GM19455 (cell line): ENCODE results near the gene CHIC2.

Source experiments
- ATAC-seq: cut with Tn5 transposase; IDR thresholded peaks from one replicate; pipeline ENCODE4 v1.9.1; 2021; ENCODE audit not compliant: unreplicated experiment

The CHIC2 gene

DNA sequence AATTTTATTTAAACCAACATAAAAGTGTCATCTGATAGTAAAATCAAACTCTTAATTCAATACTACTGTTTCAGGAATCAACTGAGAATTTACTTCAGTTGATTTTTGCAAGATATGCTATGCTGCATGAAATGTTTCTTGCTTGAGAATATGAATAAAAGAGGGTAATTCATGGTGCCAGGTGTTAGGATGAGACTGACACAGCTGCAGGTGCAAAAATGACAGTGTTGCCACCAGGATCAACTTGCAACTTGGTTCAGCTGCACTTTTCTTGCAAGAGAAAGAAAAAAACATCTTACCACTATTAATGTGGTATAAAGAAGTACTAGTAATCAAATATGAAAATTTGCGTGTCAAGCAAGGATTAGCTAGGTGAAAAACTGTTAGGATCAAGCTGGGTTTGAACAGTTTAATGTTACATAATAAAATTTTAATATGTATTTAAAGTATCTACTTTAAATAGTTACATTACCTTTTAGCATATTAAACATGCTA lies 49.7 kb downstream of the CHIC2 start:
- no peak for ATAC-seq

GRCh38 chr4:54011201-54011600 lies 53.2 kb downstream of the CHIC2 start:
- no peak for ATAC-seq

GRCh38 chr4:54006755-54007154 lies 57.6 kb downstream of the CHIC2 start:
- ATAC-seq, result no peak

- no peak for ATAC-seq
Measured at GRCh38 chr4:54005475-54005874, 58.9 kb downstream of the CHIC2 start.

DNA sequence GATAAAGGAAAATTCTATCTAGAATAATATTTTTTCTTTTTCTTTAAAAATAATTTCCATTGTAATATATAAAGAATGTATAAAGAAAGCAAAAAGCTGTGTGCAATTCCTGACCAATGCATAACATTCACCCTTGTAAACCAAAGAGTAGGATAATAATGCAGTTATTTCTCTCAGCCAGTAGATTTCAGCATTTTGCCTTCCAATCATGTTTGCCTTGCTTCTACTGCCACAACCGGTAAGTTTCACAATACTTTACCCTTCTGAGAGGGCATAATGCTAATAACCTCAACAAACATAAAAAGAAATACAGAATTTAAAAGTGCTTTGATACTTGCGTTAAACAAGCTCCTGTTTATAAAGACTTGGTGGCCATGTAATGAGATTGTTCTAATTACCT lies 59.9 kb downstream of the CHIC2 start:
- no peak for ATAC-seq

GRCh38 chr4:54001668-54002365 lies 62.6 kb downstream of the CHIC2 start:
- no peak for ATAC-seq

DNA sequence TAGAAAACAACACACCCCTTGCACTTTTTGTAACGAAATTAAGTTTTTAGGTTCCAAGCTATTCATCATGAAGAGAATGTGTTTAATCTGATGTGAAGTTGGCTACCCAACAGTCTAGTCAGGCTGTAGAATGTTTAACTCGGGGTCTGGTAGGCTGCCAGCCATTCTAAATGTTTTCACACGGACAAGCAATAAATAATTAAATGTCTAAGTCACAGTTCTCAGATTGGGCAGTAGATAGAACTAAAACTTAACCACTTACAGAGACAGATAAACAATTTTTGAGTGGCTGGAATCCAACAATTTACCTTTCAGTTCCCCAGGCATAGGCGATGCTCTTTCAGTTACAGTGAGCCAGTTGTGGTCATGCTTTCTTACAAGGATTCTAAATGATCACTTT lies 66.5 kb downstream of the CHIC2 start:
- ATAC-seq, result no peak

DNA sequence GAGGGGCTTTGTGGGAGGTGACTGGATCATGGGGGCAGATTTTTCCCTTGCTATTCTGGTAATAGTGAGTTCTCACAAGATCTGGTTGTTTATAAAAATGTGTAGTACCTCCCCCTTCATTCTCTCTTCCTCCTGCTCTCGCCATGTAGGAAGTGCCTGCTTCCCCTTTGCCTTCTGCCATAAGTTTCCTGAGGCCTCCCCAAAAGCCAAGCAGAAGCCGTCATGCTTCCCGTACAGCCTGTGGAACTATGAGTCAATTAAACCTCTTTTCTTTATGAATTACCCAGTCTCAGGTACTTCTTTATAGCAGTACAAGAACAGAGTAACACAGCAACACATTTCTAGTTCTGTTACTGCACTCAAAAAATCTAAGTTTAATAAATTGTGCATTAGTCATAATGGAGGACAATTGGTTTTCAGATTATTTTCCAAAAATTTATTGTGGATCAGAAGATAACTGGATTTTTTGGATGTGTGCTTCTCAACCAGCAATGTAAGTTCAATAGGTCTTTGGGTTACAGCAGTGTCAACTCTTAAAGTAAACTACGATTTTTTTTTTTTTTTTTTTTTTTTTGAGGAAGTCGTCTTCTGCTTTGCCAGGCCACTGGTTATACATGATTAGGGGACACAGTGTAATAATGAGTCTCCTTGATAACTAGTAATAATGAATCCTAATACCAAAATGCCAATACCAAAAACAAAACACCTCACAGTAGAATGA lies 69.9 kb downstream of the CHIC2 start:
- no peak for ATAC-seq

GRCh38 chr4:53992785-53993184 lies 71.6 kb downstream of the CHIC2 start:
- no peak for ATAC-seq

DNA sequence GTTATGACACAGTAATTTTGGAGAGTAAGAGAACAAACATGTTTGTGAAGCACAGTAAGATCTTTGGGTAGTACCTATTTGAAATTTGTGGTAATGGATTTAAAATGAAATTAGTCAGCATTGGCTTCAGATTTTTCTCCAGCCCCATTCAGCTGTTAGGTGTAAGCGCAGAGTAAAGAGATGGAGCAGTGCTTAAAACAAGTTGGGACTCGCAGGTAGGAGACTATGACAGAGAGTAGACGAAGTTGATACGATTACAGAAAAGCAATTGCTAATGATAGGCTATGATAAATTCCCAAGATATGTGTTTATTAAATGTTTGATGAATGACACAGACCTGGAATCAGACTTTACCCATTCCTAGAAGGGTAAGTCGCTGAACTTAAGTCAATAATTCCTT lies 72.6 kb downstream of the CHIC2 start:
- ATAC-seq, result no peak

- ATAC-seq, result no peak
Measured at GRCh38 chr4:53990641-53991040, 73.8 kb downstream of the CHIC2 start.

DNA sequence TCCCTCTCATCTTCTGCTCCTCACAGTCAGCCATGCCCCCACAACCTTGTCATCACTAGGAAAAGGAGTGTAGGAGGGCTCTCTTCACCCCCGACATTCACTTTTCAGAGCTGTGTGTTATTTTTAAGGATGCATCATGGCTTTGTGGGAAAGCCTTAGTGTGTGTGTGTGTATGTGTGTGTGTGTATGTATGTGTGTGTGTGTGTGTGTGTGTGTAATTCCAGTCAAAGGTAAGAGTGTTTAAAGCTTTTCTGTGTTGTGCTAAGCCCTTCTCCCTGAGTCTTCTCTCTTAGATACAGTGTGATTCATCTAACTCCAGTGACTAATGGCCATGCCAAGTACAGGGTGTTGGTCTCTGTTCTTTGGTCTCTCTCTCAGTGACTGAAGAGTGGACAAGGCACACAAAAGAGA lies 76.6 kb downstream of the CHIC2 start:
- ATAC-seq, result no peak

DNA sequence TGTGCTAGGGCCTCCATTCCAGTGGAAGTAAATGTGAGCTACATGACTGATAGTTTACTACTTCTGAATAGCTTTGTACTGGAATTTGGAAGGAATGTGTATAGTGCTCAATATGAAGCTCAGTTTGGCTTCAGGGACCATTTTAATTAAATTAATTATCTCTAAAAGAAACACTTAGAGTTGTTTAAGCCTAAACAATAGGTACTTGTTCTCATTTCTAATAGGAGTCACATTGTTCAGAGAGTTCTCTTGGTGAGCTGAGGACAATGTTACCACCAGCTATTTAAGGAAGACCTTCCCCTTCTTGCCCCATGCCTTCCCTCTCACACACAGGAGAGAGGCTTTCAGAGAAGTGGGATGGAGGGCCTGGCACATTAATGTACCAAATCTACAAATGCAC lies 78.3 kb downstream of the CHIC2 start:
- no peak for ATAC-seq

DNA sequence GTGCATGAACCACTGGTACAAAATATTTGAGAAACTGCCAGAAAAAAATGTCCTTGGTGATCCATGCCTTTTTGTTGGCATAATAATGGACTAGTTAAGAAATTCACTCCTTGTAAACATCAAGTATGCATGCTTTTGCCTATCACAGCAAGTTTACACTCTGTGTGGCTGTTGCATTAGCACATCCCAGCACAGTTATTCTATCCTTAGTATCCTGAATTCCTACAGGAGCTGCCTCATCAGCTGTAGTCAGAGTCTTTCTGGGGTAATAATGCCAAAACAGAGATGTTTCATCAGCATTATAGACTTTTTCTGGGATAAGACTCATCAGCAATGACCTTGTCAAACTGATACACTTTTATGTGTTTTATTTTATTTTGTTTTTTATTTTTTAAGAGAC lies 82.8 kb downstream of the CHIC2 start:
- ATAC-seq, result no peak

DNA sequence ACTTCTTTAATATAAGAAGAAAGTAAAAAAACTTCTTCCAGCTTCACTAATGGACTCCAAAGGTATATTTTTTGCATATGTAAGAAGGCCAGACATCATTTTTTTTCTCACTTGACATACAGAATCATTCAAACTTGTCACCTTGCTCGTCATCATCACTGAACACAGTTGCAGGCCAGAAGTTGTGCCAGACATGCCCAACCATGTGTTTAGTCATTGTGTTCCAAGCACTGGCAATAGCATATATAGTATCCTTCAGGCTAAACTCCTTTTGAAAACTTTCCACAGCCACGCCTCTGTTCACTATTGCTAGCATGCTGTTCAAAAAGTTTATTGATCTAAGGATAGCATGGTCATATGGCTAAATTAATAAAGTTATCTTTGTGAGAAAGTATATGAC lies 83.3 kb downstream of the CHIC2 start:
- no peak for ATAC-seq

GRCh38 chr4:53974561-53974960 lies 89.8 kb downstream of the CHIC2 start:
- ATAC-seq, result no peak

- no peak for ATAC-seq
Measured at GRCh38 chr4:53967986-53968385, 96.4 kb downstream of the CHIC2 start.

GRCh38 chr4:53963781-53964180 lies 100.6 kb downstream of the CHIC2 start:
- no peak for ATAC-seq

DNA sequence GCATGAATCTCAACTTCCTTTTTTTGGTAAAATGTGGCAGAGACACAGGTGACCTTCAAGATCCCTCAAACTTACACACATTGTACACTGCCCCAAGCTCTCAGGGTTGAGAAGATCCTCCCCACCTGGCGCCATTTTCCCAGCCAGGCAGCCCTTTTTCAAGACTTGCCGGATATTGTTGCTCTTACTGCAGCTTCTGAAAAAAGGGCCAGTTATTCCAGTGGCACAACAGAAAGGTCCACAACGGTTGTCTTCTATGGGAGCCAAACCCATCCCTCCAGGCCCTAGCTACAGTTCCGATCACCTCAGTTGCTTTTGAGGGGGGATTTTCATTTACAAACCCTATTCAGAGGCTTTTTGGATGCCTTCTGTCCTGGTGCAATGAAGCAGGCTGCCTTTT lies 101.1 kb downstream of the CHIC2 start:
- ATAC-seq, result no peak

- no peak for ATAC-seq
Measured at GRCh38 chr4:53962516-53963225, 101.7 kb downstream of the CHIC2 start.

DNA sequence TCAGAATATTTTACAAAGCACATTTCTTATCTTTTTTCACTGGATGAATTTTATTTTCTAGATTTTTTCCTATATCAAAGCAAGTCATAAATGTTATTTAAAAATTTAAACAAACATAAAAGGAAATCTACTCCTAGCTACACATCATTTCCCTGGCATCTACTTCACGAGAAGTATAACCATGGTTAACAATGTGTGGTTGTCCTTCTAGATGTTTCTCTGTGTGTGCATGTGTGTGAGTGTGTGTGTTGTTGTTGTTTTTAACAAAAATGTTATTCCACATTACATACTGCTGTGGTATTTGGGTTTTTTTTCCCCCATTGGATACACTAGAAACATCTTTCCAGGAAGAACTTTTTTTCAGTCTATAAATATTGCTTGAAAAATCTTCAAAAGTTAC lies 103.1 kb downstream of the CHIC2 start:
- ATAC-seq, result no peak

- ATAC-seq, result no peak
Measured at GRCh38 chr4:53960843-53961242, 103.6 kb downstream of the CHIC2 start.
